GM12872 (cell line): ENCODE results near the gene FOXA1.

Experiments
- TF ChIP-seq, protein P1 (sequence below): IDR thresholded peaks from 3 replicates; pipeline ENCODE4 v1.5.1; 2011; ENCODE audit warnings: low read depth, mild to moderate bottlenecking, low read length, moderate library complexity; ENCODE audit not compliant: insufficient read depth

Gene FOXA1

DNA sequence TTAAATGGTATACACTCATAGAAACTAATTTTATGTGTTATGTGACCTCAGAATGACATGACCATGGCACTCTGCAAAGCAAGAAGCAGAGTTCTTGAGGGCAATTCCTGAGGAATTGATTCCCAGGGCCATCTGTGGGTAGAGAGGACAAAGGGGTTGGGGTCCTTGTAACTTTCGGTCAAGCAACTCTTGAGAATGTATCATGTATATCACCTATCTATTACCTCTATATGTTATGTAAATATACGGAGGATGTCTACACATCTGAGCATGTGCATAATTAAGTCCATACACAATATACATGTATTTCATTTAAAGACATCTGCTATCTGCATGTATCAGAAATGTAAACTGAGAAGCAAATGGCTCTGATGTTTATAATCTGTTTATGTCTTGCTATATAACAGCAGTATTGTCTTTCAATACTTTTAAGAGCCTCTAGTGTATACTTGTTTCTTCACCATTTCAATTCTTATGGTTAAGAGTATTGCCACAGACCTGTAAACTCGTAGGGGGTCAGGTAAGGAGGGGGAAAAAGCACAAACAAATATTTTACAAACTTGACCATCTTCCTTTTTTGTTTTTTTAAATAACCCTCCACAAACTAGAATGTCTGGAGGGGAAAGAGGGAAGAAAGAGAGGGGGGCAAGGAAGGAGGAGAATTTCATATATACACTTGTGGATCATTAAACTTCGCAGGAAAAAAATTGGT, 4.5 kb downstream of the FOXA1 start:
- TF ChIP-seq, protein P1, sequence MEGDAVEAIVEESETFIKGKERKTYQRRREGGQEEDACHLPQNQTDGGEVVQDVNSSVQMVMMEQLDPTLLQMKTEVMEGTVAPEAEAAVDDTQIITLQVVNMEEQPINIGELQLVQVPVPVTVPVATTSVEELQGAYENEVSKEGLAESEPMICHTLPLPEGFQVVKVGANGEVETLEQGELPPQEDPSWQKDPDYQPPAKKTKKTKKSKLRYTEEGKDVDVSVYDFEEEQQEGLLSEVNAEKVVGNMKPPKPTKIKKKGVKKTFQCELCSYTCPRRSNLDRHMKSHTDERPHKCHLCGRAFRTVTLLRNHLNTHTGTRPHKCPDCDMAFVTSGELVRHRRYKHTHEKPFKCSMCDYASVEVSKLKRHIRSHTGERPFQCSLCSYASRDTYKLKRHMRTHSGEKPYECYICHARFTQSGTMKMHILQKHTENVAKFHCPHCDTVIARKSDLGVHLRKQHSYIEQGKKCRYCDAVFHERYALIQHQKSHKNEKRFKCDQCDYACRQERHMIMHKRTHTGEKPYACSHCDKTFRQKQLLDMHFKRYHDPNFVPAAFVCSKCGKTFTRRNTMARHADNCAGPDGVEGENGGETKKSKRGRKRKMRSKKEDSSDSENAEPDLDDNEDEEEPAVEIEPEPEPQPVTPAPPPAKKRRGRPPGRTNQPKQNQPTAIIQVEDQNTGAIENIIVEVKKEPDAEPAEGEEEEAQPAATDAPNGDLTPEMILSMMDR = no peak

DNA sequence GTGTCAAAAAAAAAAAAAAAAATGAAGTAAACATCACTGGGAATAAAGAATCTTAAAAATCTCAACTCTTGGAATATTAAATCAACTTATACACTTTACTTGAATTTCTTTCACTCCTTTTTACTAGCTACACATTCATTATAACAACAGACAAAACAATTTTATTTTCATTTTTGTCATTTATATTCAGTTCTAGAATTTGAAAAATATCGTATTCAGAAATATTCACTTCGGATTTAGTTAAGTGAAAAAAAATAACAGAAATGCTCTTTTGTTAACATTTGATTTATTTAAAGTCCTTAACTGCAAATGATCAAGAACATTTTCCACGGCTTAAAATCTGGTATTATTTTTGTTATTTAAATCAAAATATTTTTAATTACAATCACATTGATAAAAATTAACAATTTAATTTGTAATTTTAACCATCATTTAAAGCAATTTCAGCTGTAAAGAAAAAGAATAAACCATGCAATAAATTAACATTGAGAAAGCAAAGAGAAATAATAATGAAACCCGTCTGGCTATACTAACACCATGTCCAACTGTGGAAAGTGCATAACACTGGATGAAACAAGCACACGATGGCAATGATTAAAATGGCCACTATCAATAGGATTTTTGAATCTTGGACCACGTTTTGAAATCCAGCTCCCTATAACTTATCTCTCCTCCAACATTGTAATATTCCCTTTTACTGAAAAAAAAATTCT, 5.2 kb downstream of the FOXA1 start:
- TF ChIP-seq, protein P1 = no peak

DNA sequence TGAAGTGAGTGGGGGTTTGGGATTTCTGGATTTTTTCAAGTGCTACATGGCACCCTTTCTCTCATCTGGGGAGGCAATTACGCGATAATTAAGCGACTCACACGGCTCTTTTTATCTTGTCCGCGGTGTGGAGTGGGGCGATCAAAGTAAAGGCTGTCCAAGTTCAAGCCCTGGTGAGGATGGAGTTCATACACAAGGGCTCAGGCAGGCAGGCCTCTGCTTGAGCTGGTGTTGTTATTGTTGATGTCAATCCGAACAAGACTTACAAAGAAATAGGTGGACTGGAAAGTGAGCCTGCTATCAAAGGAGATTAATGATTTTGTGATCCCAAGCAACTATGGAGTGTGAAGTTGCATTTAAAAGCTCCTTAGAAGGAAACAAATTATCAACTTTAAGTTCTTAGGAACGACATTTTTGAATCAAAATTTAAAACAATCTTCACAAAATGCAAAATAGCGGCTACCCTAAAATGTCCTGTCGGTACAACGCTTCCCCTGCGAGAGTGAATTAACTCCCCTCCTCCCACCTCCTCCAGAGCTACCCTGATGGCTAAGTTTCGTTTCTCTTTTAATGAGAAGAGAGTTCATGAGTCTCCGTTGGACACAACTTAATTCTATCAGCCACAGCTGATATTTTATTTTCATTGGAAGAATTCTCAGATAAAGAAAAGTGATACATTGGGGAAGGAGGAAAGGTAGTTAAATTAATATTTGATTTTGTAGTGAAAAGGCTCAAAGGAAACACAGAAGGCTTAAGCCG, 5.9 kb downstream of the FOXA1 start:
- TF ChIP-seq, protein P1 = no peak

DNA sequence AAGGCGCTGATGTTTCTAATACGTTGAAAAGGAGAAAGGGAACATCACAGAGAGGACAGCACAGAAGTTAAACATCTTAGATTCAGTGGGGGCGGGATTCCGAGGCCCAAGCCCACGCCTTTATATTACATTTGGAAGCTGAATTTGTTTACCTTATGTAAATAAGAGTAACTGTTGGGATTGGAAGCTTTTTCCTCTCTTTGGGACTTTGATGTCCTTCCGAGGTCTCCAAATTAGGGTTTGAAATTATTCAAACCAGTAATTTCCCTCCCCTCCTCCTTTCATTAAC, 6.4 kb downstream of the FOXA1 start:
- TF ChIP-seq, protein P1 = no peak

DNA sequence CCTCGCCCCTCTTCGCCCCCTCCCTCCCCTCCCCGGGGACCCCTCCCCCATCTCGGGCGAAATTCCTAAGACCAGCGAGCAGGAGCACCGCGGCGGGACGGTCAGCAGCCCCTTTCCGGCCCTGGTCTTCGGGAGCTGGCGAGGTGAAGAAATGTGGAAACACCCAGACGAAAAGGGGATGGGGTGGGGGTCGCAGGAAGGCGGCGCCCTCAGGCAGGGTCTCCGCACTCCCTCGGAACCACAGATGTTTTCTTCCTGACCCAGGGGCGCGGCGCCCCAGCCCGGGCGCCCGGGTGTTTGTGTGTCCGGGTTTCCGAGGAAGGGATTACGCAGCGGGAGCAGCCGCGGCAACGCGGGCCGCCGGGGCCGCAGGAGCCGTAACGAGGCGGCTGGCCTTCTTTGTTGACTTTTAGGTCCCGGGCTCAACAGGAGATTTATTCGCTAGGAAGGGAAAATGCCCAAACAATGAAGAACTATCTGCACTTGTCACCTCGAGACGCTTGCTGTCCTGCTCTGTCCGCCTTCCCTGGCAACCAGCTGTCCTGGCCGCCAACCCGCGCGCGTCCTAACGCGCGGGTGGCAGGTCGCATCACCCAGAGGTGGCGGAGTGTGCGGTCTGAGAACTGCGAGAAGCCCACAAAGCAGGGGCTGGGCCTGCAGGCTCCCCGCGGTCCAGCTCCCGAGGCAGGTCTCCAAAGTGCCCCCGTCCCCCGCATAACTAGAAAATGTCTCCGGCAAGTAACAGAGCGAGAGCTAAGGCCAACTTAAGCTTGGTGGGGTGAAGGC, 7.0 kb downstream of the FOXA1 start:
- TF ChIP-seq, protein P1 = no peak

DNA sequence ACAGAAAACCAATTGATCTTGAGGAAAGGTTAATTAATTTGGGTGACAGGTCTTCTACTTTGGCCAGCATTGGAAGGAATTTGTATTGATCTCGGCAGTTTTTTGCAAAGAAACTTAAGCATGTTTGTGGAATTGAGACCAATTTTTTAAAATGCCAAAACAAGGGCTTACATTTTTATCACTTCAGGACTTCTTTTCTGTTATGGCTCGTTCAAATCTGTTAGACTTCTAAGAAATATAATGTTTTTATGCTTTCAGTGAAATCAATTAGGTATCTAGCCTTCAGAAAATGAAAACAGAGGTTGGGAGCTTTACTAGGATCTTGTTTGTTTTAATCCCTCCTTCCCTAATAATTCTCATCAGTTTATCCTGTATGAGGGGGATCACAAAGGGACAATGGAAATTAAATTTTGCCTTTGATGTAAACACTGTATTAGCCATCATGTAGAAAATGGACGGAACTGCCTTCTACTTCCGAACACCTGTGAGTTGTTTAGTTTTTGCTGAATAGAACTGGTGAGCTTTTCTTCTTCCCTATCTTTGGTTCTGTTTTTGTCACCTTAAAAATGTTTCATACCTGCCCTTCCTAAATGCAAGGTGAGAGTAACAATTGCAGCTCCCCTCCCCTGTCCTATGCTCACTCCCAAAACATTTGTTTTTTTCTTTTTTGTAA, 7.8 kb downstream of the FOXA1 start:
- TF ChIP-seq, protein P1 = no peak

DNA sequence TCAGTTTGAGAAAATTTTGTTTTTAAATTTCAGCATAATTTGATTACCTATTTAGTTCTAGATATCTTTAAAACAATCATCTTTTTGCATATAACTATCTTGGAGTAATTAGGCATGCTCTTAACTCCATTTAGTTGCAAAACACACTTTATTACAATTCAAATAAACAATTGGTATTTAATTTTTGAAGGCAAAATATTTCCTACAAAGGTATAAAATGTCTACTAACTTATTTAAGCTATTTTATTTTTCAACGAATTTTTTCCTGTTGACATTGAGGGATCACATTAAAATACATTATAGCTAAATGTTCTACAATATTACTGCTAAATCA, 8.3 kb downstream of the FOXA1 start:
- TF ChIP-seq, protein P1 = no peak
